ENCODE data around the gene SLC30A1.

DNA sequence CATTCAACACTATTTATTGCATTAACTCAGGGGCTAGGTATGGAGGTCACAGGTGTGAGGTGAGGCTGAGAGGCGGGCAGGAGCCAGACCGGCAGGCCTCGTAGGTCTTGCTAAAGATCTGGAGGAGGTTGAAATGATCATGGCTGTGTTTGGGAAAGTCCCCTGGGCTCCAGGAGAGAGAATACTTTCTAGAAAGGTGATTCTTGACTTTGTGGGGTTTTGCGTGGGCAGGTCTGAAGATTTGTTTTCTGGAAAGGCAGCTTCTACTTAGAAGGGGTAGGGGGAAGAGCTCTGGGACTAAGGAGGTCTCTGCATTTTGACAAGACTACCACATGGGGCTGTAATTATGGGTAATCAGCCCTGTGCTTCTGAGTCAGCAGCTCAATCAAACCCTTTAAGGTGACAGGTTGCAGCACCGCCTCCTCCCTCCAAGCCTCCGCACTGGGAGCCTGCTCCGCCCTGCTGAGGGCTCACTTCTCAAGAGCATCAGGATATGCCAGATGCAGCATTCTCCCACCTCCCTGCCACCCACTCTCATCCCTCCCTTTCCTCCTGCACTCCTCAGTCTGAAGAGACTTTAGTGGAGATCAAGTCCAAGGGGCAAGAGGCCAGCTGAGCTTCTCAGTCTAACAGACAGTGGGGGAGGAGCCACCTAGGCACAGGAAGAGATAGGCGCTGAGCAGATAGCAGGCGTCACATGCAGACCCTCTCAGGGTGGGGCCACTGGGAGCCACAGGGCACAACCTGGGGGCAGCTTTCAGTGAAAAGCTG is 30.5 kb downstream of the SLC30A1 start:
- TF ChIP-seq POLR2A (IDR thresholded peaks at IDR 0.05) = no peak
- TF ChIP-seq, protein P1, sequence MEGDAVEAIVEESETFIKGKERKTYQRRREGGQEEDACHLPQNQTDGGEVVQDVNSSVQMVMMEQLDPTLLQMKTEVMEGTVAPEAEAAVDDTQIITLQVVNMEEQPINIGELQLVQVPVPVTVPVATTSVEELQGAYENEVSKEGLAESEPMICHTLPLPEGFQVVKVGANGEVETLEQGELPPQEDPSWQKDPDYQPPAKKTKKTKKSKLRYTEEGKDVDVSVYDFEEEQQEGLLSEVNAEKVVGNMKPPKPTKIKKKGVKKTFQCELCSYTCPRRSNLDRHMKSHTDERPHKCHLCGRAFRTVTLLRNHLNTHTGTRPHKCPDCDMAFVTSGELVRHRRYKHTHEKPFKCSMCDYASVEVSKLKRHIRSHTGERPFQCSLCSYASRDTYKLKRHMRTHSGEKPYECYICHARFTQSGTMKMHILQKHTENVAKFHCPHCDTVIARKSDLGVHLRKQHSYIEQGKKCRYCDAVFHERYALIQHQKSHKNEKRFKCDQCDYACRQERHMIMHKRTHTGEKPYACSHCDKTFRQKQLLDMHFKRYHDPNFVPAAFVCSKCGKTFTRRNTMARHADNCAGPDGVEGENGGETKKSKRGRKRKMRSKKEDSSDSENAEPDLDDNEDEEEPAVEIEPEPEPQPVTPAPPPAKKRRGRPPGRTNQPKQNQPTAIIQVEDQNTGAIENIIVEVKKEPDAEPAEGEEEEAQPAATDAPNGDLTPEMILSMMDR (IDR thresholded peaks at IDR 0.05) = no peak

Data from esophagus squamous epithelium (tissue), 4 donors.